ENCODE data around the gene LAMA2. TPM values are rescaled to one million over a fixed set of nuclear protein-coding genes. Genes with fewer than 3 reads are reported as not detected.

The LAMA2 gene
- total RNA-seq, 1 donor from 2014 or later: 1.9 TPM

- TF ChIP-seq, protein P1, sequence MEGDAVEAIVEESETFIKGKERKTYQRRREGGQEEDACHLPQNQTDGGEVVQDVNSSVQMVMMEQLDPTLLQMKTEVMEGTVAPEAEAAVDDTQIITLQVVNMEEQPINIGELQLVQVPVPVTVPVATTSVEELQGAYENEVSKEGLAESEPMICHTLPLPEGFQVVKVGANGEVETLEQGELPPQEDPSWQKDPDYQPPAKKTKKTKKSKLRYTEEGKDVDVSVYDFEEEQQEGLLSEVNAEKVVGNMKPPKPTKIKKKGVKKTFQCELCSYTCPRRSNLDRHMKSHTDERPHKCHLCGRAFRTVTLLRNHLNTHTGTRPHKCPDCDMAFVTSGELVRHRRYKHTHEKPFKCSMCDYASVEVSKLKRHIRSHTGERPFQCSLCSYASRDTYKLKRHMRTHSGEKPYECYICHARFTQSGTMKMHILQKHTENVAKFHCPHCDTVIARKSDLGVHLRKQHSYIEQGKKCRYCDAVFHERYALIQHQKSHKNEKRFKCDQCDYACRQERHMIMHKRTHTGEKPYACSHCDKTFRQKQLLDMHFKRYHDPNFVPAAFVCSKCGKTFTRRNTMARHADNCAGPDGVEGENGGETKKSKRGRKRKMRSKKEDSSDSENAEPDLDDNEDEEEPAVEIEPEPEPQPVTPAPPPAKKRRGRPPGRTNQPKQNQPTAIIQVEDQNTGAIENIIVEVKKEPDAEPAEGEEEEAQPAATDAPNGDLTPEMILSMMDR (IDR thresholded peaks at IDR 0.05): no peak
- H3K27me3 Mint-ChIP-seq (ENCODE audit: low read depth): peaks cover 4% of the 10 kb centered on the region
- H3K9me3 Mint-ChIP-seq (ENCODE audit: low read depth): no peaks in the 10 kb centered on the region
- no peak for DNase-seq (ENCODE audit: low spot score)
- no peak overlapping the region for H3K4me3 Mint-ChIP-seq (ENCODE audit: unreplicated experiment)
- no peak overlapping the region for H3K27ac Mint-ChIP-seq (ENCODE audit: unreplicated experiment)
- H3K4me1 Mint-ChIP-seq (ENCODE audit: low read depth): no peaks in the 10 kb centered on the region
- no peaks in the 10 kb centered on the region for H3K36me3 Mint-ChIP-seq (ENCODE audit: low read depth)
Measured at GRCh38 chr6:129350278-129350677, 467.3 kb downstream of the LAMA2 start.

- H3K27ac Mint-ChIP-seq (ENCODE audit: unreplicated experiment): no peak overlapping the region
- no peak for DNase-seq (ENCODE audit: low spot score)
- H3K27me3 Mint-ChIP-seq (ENCODE audit: low read depth): peaks cover 4% of the 10 kb centered on the region
- H3K9me3 Mint-ChIP-seq (ENCODE audit: low read depth): no peaks in the 10 kb centered on the region
- TF ChIP-seq, protein P1 (IDR thresholded peaks at IDR 0.05): no peak
- no peaks in the 10 kb centered on the region for H3K36me3 Mint-ChIP-seq (ENCODE audit: low read depth)
- H3K4me3 Mint-ChIP-seq (ENCODE audit: unreplicated experiment): no peak overlapping the region
- H3K4me1 Mint-ChIP-seq (ENCODE audit: low read depth): no peaks in the 10 kb centered on the region
Measured at GRCh38 chr6:129351807-129352206, 468.9 kb downstream of the LAMA2 start.

DNA sequence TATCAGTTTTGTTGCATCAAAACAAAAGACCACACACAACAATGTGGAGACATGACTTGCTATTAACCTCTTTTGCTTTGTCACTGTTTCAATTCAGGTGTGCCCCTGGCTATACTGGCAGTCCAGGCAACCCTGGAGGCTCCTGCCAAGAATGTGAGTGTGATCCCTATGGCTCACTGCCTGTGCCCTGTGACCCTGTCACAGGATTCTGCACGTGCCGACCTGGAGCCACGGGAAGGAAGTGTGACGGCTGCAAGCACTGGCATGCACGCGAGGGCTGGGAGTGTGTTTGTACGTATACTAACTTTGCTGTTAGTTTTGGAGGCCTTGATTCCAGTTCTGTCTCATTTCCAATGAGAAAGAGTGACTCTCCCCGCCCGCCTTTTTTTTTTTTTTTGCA, 470.1 kb downstream of the LAMA2 start:
- DNase-seq (ENCODE audit: low spot score): no peak
- Mint-ChIP-seq H3K9me3 (ENCODE audit: low read depth) (no peaks in the 10 kb centered on the region), H3K27ac (ENCODE audit: unreplicated experiment) (no peak overlapping the region), H3K36me3 (ENCODE audit: low read depth) (no peaks in the 10 kb centered on the region), H3K4me1 (ENCODE audit: low read depth) (no peaks in the 10 kb centered on the region), H3K27me3 (ENCODE audit: low read depth) (peaks cover 6% of the 10 kb centered on the region), H3K4me3 (ENCODE audit: unreplicated experiment) (no peak overlapping the region)
- TF ChIP-seq, protein P1 (IDR thresholded peaks at IDR 0.05): no peak

DNA sequence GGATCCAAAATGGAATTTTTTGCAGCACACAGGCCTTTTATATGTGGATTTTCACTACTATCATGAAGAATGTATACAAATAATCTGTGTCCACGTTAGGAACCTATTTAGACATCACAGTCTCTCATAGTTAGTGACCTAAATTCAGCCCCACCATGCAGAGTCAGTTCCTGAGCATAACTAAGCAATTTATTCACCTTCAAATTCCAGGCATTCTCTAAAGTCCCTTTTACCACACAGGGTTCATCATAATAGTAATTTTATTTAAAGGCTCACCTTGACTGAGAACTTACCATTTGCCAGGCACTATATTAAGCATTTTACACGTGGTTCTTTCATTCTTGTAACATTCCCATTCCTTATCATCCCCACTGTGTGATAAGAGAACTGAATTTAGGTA, 473.2 kb downstream of the LAMA2 start:
- Mint-ChIP-seq H3K4me3 (ENCODE audit: unreplicated experiment) (no peak overlapping the region), H3K27me3 (ENCODE audit: low read depth) (peaks cover 13% of the 10 kb centered on the region), H3K27ac (ENCODE audit: unreplicated experiment) (no peak overlapping the region), H3K4me1 (ENCODE audit: low read depth) (no peaks in the 10 kb centered on the region), H3K9me3 (ENCODE audit: low read depth) (no peaks in the 10 kb centered on the region), H3K36me3 (ENCODE audit: low read depth) (no peaks in the 10 kb centered on the region)
- TF ChIP-seq, protein P1 (IDR thresholded peaks at IDR 0.05): no peak
- no peak for DNase-seq (ENCODE audit: low spot score)

DNA sequence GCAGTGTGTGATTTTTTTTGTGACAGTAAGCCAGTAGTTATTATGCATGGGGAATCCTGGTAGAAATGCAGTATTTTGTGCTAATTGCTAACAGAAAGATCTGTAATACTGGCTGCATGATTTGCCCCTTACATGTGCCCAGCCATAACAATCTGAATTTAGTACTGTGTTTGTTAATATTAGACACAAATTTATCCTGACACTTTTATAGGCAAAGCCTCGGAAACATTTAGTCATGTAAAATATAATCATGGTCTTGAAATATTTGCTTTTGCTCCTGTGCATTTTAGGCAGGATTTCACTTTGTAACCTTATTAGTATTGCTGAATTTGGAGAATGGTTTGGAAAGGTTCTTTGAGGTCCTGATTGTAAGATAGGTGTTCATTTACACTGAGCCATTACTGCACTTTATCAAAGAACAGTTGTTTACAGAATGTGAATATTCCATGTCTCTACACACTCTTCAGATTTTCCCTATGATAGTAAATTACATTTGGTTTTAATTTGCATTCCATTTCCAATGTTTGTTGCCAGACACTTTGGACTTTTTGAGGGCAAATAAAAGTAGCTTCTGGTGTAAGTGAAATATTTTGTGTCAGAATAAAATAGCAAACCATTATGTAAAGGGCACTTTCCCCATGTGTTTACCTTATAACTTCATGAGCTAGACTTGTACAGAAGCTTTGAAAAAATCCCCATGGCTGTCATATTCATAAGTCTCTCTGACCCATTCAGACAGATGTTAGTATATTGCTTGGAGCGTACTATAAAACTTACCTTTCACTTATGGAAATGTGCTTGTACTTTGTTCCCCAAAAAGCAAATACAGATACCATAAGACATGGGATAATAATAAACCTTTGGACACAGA, 477.1 kb downstream of the LAMA2 start:
- no peak overlapping the region for H3K4me3 Mint-ChIP-seq (ENCODE audit: unreplicated experiment)

More for the DNA sequence above, 477.1 kb downstream of the LAMA2 start:
- Mint-ChIP-seq H3K9me3 (ENCODE audit: low read depth) (no peaks in the 10 kb centered on the region), H3K4me1 (ENCODE audit: low read depth) (no peaks in the 10 kb centered on the region), H3K27ac (ENCODE audit: unreplicated experiment) (no peak overlapping the region), H3K36me3 (ENCODE audit: low read depth) (no peaks in the 10 kb centered on the region), H3K27me3 (ENCODE audit: low read depth) (peaks cover 23% of the 10 kb centered on the region)
- TF ChIP-seq, protein P1 (IDR thresholded peaks at IDR 0.05): no peak
- no peak for DNase-seq (ENCODE audit: low spot score)

Measured in chondrocyte (in vitro differentiated cells).